Measurements from ENCODE around the gene CCDC85A. TPM values are rescaled to one million over a fixed set of nuclear protein-coding genes. Genes with fewer than 3 reads are reported as not detected.

Gene CCDC85A
- total RNA-seq, 4 donors from 2014 or later = 2.8 to 12.2 (median 5.4) TPM

- Histone ChIP-seq H3K36me3 (no peaks in the 10 kb centered on the region), H3K4me3 (no peak overlapping the region), H3K4me1 (peaks cover 0 to 14% (median 0%) of the 10 kb centered on the region in 4 donors), H3K9me3 (no peaks in the 10 kb centered on the region), H3K27ac (no peak overlapping the region), H3K27me3 (no peaks in the 10 kb centered on the region)
- 81 to 84% methylated on average over 7 of the region's 7 CpGs for WGBS, 2 donors
- no peak for TF ChIP-seq CTCF (IDR thresholded peaks at IDR 0.05)
- no peak for TF ChIP-seq POLR2A (IDR thresholded peaks at IDR 0.05)
- TF ChIP-seq EP300 (IDR thresholded peaks at IDR 0.05) = no peak
- DNase-seq (ENCODE audit: low spot score in 2 of 2) = no peak
Measured at GRCh38 chr2:56331810-56332209, 148.0 kb downstream of the CCDC85A start.

GRCh38 chr2:56333812-56334485, 150.2 kb downstream of the CCDC85A start:
- 27 to 35% methylated on average over 2 of the region's 2 CpGs for WGBS, 2 donors
- peaks cover 0 to 14% (median 0%) of the 10 kb centered on the region in 4 donors for H3K4me1 ChIP-seq
- DNase-seq (ENCODE audit: low spot score in 2 of 2) = no peak
- no peak for TF ChIP-seq EP300 (IDR thresholded peaks at IDR 0.05)
- TF ChIP-seq POLR2A (IDR thresholded peaks at IDR 0.05) = no peak
- TF ChIP-seq CTCF (IDR thresholded peaks at IDR 0.05) = no peak
- H3K27me3 ChIP-seq = no peaks in the 10 kb centered on the region
- H3K36me3 ChIP-seq = no peaks in the 10 kb centered on the region
- no peaks in the 10 kb centered on the region for H3K9me3 ChIP-seq
- H3K27ac ChIP-seq = no peak overlapping the region
- H3K4me3 ChIP-seq = no peak overlapping the region

- H3K9me3 ChIP-seq = no peaks in the 10 kb centered on the region
- no peaks in the 10 kb centered on the region for H3K36me3 ChIP-seq
- H3K27me3 ChIP-seq = no peaks in the 10 kb centered on the region
- peaks cover 0 to 14% (median 0%) of the 10 kb centered on the region in 4 donors for H3K4me1 ChIP-seq
- no peak overlapping the region for H3K4me3 ChIP-seq
- peak overlapping the region in 2 of 4 donors; percentile 10 to 30 for H3K27ac ChIP-seq
- DNase-seq (ENCODE audit: low spot score in 2 of 2) = no peak
- TF ChIP-seq CTCF (IDR thresholded peaks at IDR 0.05) = no peak
- no peak for TF ChIP-seq EP300 (IDR thresholded peaks at IDR 0.05)
- no peak for TF ChIP-seq POLR2A (IDR thresholded peaks at IDR 0.05)
Measured at GRCh38 chr2:56334622-56335021, 150.8 kb downstream of the CCDC85A start.

- H3K4me3 ChIP-seq = no peak overlapping the region
- H3K36me3 ChIP-seq = no peaks in the 10 kb centered on the region
- WGBS, 2 donors = 19 to 30% methylated on average over 3 of the region's 3 CpGs
- no peaks in the 10 kb centered on the region for H3K27me3 ChIP-seq
- DNase-seq (ENCODE audit: low spot score in 2 of 2) = no peak
- peaks cover 0 to 14% (median 0%) of the 10 kb centered on the region in 4 donors for H3K4me1 ChIP-seq
- TF ChIP-seq POLR2A (IDR thresholded peaks at IDR 0.05) = no peak
- TF ChIP-seq EP300 (IDR thresholded peaks at IDR 0.05) = no peak
- TF ChIP-seq CTCF (IDR thresholded peaks at IDR 0.05) = no peak
- peak overlapping the region in 2 of 4 donors; percentile 10 to 30 for H3K27ac ChIP-seq
- H3K9me3 ChIP-seq = no peaks in the 10 kb centered on the region
Measured at GRCh38 chr2:56335101-56335500, 151.3 kb downstream of the CCDC85A start.

- no peak for DNase-seq (ENCODE audit: low spot score in 2 of 2)
- 66 to 67% methylated on average over 3 of the region's 3 CpGs for WGBS, 2 donors
- no peak overlapping the region for H3K27ac ChIP-seq
- H3K4me1 ChIP-seq = peaks cover 0 to 14% (median 0%) of the 10 kb centered on the region in 4 donors
- no peak overlapping the region for H3K4me3 ChIP-seq
- no peak for TF ChIP-seq EP300 (IDR thresholded peaks at IDR 0.05)
- TF ChIP-seq POLR2A (IDR thresholded peaks at IDR 0.05) = no peak
- no peak for TF ChIP-seq CTCF (IDR thresholded peaks at IDR 0.05)
- H3K27me3 ChIP-seq = no peaks in the 10 kb centered on the region
- H3K9me3 ChIP-seq = no peaks in the 10 kb centered on the region
- no peaks in the 10 kb centered on the region for H3K36me3 ChIP-seq
Measured at GRCh38 chr2:56337342-56337741, 153.6 kb downstream of the CCDC85A start.

Data from tibial nerve (tissue), 4 donors.